Esophagus muscularis mucosa (tissue), 4 donors: ENCODE data around the gene ZDHHC12. TPM values are rescaled to one million over a fixed set of nuclear protein-coding genes. Genes with fewer than 3 reads are reported as not detected.

ENCODE experiments used
- DNase-seq: peaks from one replicate; pipeline ENCODE4 v3.0.0-alpha.2; 2017; ENCODE audit errors: extremely low spot score
- H3K27ac ChIP-seq, 4 donors: fragments of 200-600 bp; sonication (generic); replicated peaks in 1 of 4; 1 replicate in 3 of 4; 2 replicates in 1 of 4; pipeline ENCODE4 v1.5.1; 2016 to 2019; ENCODE audit warnings: mild to moderate bottlenecking in 1 of 4
- H3K27me3 ChIP-seq, 4 donors: fragments of 200-600 bp; sonication (generic); one replicate each; pipeline versions ENCODE4 v1.5.1 to v1.6.0; 2016 to 2019
- H3K36me3 ChIP-seq, 4 donors: fragments of 200-600 bp; sonication (generic); one replicate each; pipeline ENCODE4 v1.5.1; 2016 to 2019
- H3K4me1 ChIP-seq, 4 donors: fragments of 200-600 bp; sonication (generic); one replicate each; pipeline ENCODE4 v1.5.1; 2016 to 2019
- H3K4me3 ChIP-seq, 4 donors: fragments of 200-600 bp; sonication (generic); 1 replicate in 2 of 4; 2 replicates in 2 of 4; pipeline ENCODE4 v1.5.1; 2016 to 2019; ENCODE audit warnings: mild to moderate bottlenecking in 4 of 4, moderate library complexity in 1 of 4
- H3K9me3 ChIP-seq, 4 donors: fragments of 200-600 bp; sonication (generic); 1 replicate in 3 of 4; 2 replicates in 1 of 4; pipeline ENCODE4 v1.5.1; 2016 to 2019
- CTCF ChIP-seq, 3 experiments: fragments of 200-600 bp in 2 of 3; fragments of 450-650 bp in 1 of 3; sonication (generic) in 2 of 3; IDR thresholded peaks; one replicate each; pipeline ENCODE4 v1.5.1; 2017 to 2019; ENCODE audit warnings: antibody characterized with exemption in 3 of 3, mild to moderate bottlenecking in 2 of 3, moderate library complexity in 1 of 3
- EP300 ChIP-seq: sonication (generic); formaldehyde crosslinking; IDR thresholded peaks from one replicate; pipeline ENCODE4 v1.6.1; 2017; ENCODE audit warnings: antibody characterized with exemption
- POLR2A ChIP-seq: fragments of 450-650 bp; IDR thresholded peaks from one replicate; pipeline ENCODE4 v1.6.1; 2017; ENCODE audit warnings: antibody characterized with exemption, moderate library complexity, mild to moderate bottlenecking, low read depth
- POLR2AphosphoS5 ChIP-seq, 2 donors: sonication (generic); formaldehyde crosslinking; IDR thresholded peaks; one replicate each; pipeline ENCODE4 v1.6.1; 2017; ENCODE audit warnings: antibody characterized with exemption in 2 of 2
- WGBS: methylation state at CpG from one replicate; pipeline ENCODE4 v1.1.5; 2018; 5-methylcytosine and 5-hydroxymethylcytosine counted together
- intact Hi-C: fragments of 100-400 bp; cut with DNase I; formaldehyde crosslinking; loops from one replicate; pipeline ENCODE4 v1.15.1; 2023
- total RNA-seq, 4 donors: library from RNA; depleted of rRNA; stranded (reverse); fragments of >200 nt; gene quantifications; one replicate each; pipeline versions ENCODE4 v1.1.0 to v1.2.1, GENCODE V29; 2016

The ZDHHC12 gene
- total RNA-seq, 4 donors from 2014 or later: 23.3 to 35.7 (median 29.8) TPM

GRCh38 chr9:128770286-128771030 is 46.5 kb upstream of the ZDHHC12 start:
- DNase-seq: no peak
- intact Hi-C loops: no loop called here
- no peaks in the 10 kb centered on the region for H3K27me3 ChIP-seq
- no peaks in the 10 kb centered on the region for H3K9me3 ChIP-seq
- peaks cover 27 to 41% (median 34%) of the 10 kb centered on the region in 4 donors for H3K4me1 ChIP-seq
- 76% methylated on average over 11 of the region's 11 CpGs for WGBS
- peaks cover 0 to 17% (median 9%) of the 10 kb centered on the region in 4 donors for H3K36me3 ChIP-seq
- peak overlapping the region; percentile 76 to 98 (median 86) for H3K4me3 ChIP-seq
- TF ChIP-seq CTCF (IDR thresholded peaks at IDR 0.05) (no peak), POLR2AphosphoS5 (IDR thresholded peaks at IDR 0.05) (no peak)
- H3K27ac ChIP-seq: peak overlapping the region; percentile 89 to 94 (median 92)

DNA sequence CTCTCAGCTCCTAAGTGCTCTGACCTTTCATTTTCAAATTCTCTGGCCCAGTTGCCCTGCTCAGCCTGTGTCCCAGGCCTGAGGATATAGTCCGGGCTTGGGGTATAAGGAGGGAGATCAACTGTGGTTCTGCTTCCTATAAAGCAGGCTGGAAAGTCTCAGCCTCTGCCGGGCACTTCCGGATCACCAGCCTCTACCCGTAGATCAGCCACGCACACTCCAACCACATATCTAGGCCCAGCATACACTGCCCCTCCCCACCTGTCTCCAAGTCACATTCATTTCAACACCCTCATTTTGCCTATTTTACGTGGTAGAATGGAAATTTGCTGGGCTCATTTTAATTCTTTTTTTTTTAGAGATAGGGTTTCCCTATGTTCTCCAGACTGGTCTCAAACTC is 44.7 kb upstream of the ZDHHC12 start:
- Histone ChIP-seq H3K36me3 (peaks cover 0 to 32% (median 9%) of the 10 kb centered on the region in 4 donors), H3K4me1 (peaks cover 27 to 49% (median 34%) of the 10 kb centered on the region in 4 donors), H3K27ac (no peak overlapping the region), H3K27me3 (no peaks in the 10 kb centered on the region), H3K9me3 (no peaks in the 10 kb centered on the region), H3K4me3 (no peak overlapping the region)
- TF ChIP-seq CTCF (IDR thresholded peaks at IDR 0.05): no peak
- no peak for TF ChIP-seq EP300
- TF ChIP-seq POLR2A: no peak
- TF ChIP-seq POLR2AphosphoS5 (IDR thresholded peaks at IDR 0.05): no peak
- no peak for DNase-seq
- intact Hi-C loops: no loop called here
- 83% methylated on average over 5 of the region's 6 CpGs for WGBS

GRCh38 chr9:128765499-128765898 is 41.6 kb upstream of the ZDHHC12 start:
- Histone ChIP-seq H3K4me3 (no peak overlapping the region), H3K9me3 (no peaks in the 10 kb centered on the region), H3K4me1 (peaks cover 22 to 49% (median 31%) of the 10 kb centered on the region in 4 donors), H3K27me3 (no peaks in the 10 kb centered on the region), H3K27ac (no peak overlapping the region), H3K36me3 (peaks cover 0 to 32% (median 9%) of the 10 kb centered on the region in 4 donors)
- WGBS: 88% methylated on average over 3 of the region's 3 CpGs
- no peak for DNase-seq
- intact Hi-C loops: no loop called here
- TF ChIP-seq CTCF (IDR thresholded peaks at IDR 0.05): no peak

GRCh38 chr9:128764361-128764760 is 40.4 kb upstream of the ZDHHC12 start:
- 85% methylated on average over 6 of the region's 6 CpGs for WGBS
- intact Hi-C loops: no loop called here
- no peak for TF ChIP-seq CTCF (IDR thresholded peaks at IDR 0.05)
- no peak for TF ChIP-seq EP300
- no peak for TF ChIP-seq POLR2AphosphoS5 (IDR thresholded peaks at IDR 0.05)
- no peak for TF ChIP-seq POLR2A
- H3K9me3 ChIP-seq: no peaks in the 10 kb centered on the region
- peaks cover 15 to 38% (median 20%) of the 10 kb centered on the region in 4 donors for H3K4me1 ChIP-seq
- no peak overlapping the region for H3K4me3 ChIP-seq
- no peak overlapping the region for H3K27ac ChIP-seq
- H3K36me3 ChIP-seq: peaks cover 0 to 32% (median 9%) of the 10 kb centered on the region in 4 donors
- no peaks in the 10 kb centered on the region for H3K27me3 ChIP-seq
- DNase-seq: no peak
